AG10803 (cell line): Measurements from ENCODE around the gene ITPR2.

Source experiments
- DNase-seq: peaks from one replicate; pipeline ENCODE4 v3.0.0; 2010; ENCODE audit warnings: low read depth
- H3K4me3 ChIP-seq: 2 replicates; pipeline ENCODE4 v1.5.1; 2011; ENCODE audit warnings: mild to moderate bottlenecking, low read length, control low read depth
- TF ChIP-seq, protein P1 (sequence below): conservative IDR thresholded peaks from 2 replicates; pipeline ENCODE4 v1.5.1; 2011; ENCODE audit warnings: mild to moderate bottlenecking, low read length, control low read depth, inconsistent platforms

ITPR2 gene

GRCh38 chr12:26622601-26623000, 210.4 kb downstream of the ITPR2 start:
- no peak overlapping the region for H3K4me3 ChIP-seq
- no peak for DNase-seq
- TF ChIP-seq, protein P1, sequence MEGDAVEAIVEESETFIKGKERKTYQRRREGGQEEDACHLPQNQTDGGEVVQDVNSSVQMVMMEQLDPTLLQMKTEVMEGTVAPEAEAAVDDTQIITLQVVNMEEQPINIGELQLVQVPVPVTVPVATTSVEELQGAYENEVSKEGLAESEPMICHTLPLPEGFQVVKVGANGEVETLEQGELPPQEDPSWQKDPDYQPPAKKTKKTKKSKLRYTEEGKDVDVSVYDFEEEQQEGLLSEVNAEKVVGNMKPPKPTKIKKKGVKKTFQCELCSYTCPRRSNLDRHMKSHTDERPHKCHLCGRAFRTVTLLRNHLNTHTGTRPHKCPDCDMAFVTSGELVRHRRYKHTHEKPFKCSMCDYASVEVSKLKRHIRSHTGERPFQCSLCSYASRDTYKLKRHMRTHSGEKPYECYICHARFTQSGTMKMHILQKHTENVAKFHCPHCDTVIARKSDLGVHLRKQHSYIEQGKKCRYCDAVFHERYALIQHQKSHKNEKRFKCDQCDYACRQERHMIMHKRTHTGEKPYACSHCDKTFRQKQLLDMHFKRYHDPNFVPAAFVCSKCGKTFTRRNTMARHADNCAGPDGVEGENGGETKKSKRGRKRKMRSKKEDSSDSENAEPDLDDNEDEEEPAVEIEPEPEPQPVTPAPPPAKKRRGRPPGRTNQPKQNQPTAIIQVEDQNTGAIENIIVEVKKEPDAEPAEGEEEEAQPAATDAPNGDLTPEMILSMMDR = no peak

GRCh38 chr12:26621932-26622331, 211.1 kb downstream of the ITPR2 start:
- no peak for DNase-seq
- TF ChIP-seq, protein P1 = no peak
- no peak overlapping the region for H3K4me3 ChIP-seq

DNA sequence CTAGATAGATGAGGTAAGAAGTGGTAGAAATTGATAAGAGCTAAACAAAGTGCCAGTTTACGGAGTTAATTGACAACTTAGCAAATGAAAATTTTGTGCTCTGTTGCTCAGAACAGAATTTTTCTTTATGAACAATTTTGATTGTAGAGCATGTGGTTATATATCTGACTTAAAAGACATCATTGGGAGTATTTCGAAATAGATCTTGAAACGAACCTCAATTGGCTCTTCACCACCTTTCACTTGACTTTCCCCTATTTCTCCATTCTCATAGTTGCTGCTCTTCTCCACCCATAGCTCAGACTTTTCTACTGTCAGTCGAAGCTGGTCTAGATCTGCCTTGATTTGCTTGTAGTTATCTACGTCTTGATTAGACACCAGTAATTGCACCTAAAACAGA, 212.1 kb downstream of the ITPR2 start:
- TF ChIP-seq, protein P1 = no peak
- H3K4me3 ChIP-seq = no peak overlapping the region
- DNase-seq = no peak

DNA sequence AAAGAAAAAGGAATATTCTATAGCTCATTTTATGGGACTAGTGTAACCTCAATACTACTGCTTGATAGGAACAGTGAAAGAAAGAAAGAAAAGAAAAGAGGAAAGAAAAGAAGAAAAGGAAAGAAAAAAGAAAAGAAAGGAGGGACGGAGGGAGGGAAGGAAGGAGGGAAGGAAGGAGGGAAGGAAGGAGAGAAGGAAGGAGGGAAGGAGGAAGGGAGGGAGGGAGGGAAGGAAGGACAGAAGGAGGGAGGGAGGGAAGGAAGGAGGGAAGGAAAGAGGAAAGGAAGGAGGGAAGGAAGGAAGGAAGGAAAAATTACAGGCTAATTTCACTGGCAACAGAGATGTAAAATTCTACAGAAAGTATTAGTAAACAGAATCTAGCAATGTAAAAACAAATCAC, 215.5 kb downstream of the ITPR2 start:
- TF ChIP-seq, protein P1 = no peak
- DNase-seq = no peak
- H3K4me3 ChIP-seq = no peak overlapping the region

DNA sequence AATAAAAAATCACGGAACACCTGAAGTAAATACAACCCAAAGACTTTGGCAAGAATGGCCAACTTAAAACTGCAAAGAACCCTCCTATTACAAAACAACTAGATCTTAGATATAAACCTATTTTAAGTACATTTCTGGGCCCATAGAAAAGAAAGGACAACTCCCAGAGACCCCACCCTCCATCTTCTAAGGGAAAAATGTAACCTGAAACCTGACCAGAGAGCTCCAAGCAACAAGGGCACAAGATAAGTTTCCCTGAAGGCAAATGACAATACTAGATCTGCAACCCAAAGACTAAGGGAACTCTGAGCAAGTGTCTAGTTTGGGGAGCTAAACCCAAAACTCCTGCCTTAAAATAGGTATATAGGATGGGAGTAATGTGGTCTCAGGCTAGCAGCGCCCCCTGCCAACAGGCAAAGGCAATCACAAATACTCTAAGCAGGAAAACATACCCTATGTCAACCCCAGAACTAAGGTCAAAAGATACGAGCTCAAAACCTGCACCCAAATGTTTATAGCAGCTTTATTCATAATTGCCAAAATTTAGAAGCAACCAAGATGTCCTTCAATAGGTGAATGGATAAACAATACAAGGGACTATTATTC, 218.9 kb downstream of the ITPR2 start:
- H3K4me3 ChIP-seq = no peak overlapping the region
- DNase-seq = peak; percentile 37
- TF ChIP-seq, protein P1 = peak; percentile 69

- TF ChIP-seq, protein P1 = no peak
- DNase-seq = no peak
Measured at GRCh38 chr12:26612203-26612602, 220.8 kb downstream of the ITPR2 start.

DNA sequence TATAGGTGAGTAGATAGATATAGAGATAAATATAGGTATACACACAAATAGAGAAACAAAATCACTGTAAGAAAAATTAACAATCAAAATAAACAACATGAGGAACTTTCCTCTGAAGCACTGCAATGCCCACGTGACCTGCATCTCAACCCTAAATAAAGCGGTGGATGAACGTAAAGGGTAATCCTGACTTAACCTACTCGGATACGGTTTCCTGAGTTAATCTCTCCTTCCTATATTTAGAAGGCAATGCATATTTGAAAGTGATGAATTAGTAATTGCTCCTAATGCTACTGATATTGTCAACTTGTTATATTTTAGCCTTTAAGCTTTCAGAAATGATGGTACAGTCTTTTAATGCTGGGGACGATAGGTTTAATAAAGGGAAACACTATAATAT, 221.4 kb downstream of the ITPR2 start:
- DNase-seq = no peak
- no peak overlapping the region for H3K4me3 ChIP-seq
- TF ChIP-seq, protein P1 = no peak

More at GRCh38 chr12:26612203-26612602, 220.8 kb downstream of the ITPR2 start:
- H3K4me3 ChIP-seq = no peak overlapping the region
